Stimulated activated CD4-positive, alpha-beta T cell treated with anti-CD3 and anti-CD28 coated beads, Interleukin-15, amount 100 ng/mL, for 48 hours (primary cell): ENCODE data around the gene FUCA1.
A peak's percentile ranks its signal among the peaks of the same experiment; 100 is the strongest.

Experiments used
- DNase-seq, 2 donors: peaks; one replicate each; pipeline ENCODE4 v3.0.0-alpha.2; 2020; ENCODE audit warnings: low read depth in 2 of 2

The FUCA1 gene

DNA sequence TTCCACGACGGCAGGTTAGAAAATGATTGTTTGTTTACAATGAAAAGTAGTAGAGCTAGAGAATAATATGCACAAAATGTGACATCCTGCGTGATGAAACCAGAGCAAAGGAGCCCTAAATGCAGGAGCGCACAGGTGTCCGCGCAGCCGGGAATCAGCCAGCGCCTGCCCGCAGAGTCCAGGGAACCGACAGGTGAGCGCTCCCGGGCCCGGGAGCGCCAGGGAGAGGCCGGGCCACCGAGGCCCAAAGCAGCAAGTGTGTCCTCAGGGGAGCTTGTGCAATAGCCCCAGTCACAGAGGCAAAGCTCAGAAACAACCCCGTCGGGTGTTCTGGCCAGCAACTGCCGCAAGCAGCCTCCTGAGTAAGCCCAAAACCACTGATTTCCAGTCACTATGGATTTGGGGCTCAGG lies 66.7 kb downstream of the FUCA1 start:
- no peak for DNase-seq

DNA sequence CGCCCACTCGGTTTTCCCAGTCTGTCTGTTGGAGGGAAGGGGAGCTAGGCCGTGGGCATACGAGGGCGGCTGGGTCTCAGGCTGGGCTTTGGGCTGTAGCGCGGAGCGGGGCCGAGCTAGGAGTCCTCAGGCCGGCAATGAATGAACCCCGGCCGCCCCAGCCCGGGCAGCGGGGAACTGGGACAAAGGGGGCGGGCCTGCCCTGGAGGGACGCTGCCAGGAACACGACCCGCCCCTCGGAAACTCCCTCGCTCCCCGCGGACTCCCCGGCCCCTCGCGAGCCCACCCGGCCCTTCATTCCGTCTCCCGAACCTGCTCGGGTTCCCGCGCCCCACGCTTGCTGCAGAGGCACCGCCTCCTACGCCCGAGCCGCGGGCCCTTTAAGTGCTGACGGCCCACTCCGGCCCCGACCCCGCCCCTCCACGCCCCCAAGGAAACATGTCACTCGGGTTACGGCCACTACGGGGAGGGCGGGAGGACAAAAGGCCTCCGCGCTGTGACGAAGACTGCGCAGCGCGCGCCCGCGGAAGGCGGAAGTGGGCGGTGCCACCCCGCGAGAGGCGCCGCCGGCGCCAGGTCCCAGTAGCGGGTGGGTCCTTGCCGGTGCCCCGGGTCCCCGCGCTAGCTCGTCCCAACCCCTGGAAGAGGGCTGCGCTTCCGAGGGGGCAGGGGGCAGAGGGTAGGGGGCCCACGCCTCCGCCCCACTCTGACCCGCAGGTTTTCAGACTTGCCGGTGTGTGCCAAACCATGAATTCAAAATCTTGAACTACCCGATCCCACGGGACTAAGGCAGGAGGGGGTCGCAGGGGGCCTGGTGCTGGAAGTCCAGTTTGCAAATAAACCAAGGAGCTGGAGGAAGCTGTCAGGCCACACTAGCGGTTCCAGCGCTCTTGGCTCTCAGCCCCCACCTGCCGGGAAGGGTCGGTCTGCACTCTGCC lies 67.4 kb downstream of the FUCA1 start, which contains the start of gene GALE:
TSS of gene GALE (minus strand) at position 355 of the 938 bp plus-strand sequence. CDS start 1,747 bp downstream, outside the sequence.
- DNase-seq, result peak; percentile 91 to 97

DNA sequence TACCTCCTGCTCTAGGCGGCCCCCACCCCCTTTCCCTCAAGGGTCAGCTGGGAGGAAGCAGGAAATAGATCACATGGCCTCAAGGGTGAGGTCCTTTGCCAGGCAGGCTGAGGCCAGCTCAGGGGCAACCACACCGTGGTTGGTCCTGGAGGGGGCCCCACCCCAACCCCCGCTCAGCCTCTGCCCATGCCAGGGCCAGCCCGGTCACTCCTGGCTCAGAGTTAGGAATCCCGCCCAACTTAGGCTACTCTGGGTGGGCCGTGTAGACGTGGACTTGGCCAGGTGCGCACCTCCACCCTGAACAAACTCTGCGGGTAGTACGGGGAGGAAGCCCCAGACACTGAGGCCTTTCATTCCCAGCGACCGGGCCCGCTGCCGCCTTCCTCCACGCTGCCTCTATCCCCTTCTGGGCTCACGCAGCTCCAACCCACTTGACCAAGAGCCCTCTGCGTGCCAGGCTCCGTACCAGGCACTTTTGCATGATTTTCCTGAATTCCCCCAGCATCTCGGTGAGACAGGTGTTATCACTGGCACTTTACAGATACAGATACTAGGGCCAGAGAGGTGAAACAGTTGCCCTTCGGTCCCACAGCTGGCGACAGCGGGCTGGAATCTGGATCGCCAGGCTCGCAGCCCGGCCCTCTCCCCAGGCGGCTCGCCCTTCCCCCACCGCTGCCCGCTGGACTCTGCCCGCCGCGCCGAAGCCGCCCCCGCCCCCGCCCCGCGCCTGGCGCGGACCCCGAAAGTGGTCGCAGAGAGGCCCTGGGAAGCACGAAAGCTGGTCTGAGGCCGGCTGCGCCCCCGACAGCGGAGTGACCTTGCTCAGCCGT lies 68.3 kb downstream of the FUCA1 start:
- DNase-seq, result no peak

DNA sequence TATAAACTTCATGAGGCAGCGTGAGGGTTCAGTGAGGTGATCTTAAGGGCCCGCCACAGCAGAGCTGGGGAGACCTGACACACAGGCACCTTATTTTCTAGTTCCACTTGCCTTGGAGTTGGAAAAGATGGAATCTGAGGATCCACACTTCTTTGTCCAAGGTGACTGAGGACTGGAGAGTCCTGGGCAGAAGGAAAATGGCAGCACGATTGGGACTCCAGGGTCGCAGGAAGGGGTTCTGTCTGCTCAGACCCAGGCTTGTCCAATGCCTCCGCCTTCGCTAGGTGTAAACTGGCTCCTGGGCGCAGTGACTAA lies 68.9 kb downstream of the FUCA1 start:
- no peak for DNase-seq

DNA sequence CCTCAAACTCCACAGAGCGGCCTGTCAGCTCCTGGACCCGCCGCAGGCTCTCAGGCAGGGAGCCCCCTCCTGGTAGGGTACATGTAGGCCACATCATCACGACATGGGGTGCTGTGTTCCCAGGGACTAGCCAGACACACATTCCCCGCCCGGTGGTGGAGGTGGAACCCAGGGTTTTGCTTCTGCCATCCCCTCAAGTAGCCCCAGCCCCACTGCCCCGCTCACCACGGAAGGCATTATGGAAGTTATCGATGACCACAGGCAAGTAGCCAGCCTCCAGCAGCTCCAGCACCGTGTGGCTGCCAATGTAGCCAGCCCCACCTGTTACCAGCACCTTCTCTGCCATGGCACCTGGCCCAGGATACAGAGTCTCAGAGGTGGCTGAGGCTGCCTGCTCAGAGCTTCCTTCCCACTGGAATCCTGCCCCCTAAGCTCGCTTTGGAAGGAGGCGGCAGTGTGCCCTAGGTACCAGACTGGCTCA lies 69.4 kb downstream of the FUCA1 start:
- no peak for DNase-seq

DNA sequence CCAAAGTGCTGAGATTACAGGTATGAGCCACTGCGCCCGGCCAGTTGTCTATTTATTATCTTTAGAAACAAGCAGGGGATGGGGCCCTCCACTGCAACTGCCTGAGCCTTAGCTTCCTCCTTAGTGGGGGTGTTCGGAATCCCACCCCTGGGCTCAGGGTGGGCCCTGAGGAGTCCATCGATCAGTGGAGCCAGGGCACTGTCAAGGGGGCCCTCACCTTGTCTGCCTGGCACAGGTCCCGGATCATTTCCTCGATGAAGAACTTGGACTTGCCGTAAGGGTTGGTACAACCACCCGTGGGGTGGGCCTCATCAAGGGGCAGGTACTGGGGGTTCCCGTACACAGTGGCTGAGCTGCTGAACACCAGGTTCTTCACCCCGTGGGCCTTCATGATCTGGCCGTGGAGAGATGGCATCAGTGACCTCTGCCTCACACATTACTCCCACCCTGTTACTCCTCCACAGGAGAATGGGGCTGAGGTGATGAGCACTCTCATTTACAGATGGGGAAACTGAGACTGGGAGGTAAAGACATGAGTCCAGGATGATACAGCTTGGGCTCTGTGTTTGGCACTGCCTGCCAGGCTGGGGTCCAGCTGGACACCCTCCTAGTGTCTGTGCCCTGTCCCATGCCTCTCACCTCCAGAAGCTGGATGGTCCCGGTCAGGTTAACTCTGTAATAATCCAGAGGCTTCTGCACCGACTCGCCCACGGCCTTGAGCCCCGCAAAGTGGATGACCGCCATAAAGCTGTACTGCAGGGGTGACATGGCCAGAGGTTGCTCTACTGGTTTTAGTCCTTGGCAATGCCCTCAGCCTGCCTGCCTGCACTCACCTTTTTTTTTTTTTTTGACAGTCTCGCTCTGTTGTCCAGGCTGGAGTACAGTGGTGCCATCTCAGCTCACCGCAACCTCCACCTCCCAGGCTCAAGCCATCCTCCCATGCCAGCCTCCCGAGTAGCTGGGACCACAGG lies 70.3 kb downstream of the FUCA1 start:
- DNase-seq, result no peak

DNA sequence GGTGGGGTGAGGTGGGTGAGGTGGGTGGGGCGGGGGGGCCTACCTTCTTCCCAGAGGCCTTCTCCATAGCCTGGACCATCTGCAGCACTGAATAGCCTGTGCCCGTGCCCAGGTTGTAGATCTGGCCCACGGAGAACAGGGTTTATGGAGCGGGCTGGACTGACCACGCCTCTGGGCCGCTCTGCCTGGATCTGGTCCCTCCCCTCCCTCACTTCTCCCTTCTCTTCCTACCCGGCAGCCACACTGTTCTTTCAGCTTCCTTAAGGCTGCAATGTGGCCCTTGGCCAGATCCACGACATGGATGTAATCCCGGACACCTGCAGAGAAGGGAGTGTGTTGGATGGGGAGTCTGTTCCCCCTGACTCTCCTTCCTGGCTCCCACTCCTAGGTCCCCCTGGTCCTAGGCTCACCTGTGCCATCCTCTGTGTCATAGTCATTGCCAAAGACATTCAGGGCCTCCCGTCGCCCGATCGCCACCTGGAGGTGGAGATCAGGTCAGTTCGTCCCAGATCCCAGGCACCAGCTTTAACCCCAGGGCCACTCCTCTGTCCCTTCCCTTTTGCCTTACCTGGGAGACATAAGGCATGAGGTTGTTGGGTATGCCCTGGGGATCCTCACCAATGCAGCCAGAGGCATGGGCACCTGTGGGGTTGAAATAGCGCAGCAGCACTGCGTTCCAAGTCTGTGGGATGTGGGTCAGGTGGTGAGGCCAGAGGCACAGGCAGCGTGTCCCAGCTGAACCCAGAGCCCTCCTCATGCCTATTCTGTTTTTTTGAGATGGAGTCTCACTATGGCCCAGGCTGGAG lies 71.4 kb downstream of the FUCA1 start:
- no peak for DNase-seq

DNA sequence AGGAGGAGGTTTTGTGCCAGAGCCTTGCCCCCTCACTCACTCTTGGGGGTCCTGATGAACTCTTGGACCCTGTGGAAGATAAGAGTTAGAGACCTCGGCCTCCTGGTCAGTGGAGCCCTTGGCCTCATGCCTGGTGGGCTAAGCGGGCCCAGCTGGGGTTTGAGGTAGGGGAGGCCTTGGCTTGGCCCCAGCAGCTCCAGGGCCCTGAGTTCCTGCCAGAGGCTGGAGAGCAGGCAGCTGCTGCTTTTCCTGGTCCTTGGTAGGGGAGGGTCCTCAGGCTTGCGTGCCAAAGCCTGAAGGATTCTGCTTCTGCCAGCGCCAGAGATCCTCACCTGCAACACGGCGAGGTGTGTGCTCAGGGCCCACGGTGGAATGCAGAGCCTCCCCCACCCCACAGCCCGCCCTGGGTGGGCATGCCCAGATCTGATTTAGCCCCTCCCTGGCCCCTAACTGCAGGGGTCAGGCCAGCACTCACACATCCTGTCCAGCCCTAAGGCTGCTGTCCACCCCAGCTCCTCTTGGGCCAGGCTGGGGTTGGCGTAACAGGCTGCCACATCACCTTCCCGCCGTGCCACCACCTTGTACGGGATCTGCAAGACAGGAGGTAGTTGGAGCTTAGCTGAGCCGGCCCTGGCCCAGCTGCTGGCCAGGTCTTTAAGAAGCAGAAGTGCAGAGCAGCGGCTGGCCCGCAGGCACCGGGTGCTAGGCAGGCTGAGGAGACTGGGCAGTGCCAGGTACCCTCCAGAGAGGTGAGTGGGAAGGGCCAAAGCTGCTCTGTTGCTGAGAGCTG lies 72.2 kb downstream of the FUCA1 start:
- no peak for DNase-seq
